Thyroid gland (tissue), 4 donors: Measurements from ENCODE around the gene JUP.

Experiments
- POLR2A ChIP-seq, 2 donors: fragments of 450-650 bp; IDR thresholded peaks; one replicate each; pipeline ENCODE4 v1.6.1; 2017; ENCODE audit warnings: antibody characterized with exemption in 2 of 2, mild to moderate bottlenecking in 2 of 2, moderate library complexity in 1 of 2
- TF ChIP-seq, protein P1 (sequence below), 6 experiments: fragments of 200-600 bp in 3 of 6; fragments of 450-650 bp in 3 of 6; sonication (generic) in 3 of 6; IDR thresholded peaks; one replicate each; pipeline ENCODE4 v1.5.1; 2016 to 2019; ENCODE audit warnings: antibody characterized with exemption in 6 of 6, mild to moderate bottlenecking in 2 of 6, inconsistent platforms in 1 of 6, moderate library complexity in 1 of 6

DNA sequence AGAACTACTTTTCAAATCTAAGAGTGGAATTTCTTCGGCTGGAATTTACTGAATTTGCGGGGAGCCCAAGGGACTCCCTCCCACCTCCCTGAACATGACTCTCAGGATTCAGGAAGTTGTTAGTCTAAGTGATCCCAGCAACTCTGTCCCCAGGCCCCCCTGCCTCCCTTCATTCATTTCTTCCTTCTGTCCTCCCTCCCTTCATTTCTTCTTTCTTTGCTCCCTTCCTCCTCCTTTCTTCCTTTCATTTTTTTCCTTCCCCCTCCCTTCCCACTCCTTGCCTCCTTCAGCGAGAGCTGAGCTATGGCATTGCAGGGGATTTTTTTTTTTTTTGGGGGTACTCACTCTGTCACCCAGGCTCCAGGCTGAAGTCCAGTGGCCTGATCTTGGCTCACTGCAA lies 10.9 kb upstream of the JUP start:
- TF ChIP-seq, protein P1, sequence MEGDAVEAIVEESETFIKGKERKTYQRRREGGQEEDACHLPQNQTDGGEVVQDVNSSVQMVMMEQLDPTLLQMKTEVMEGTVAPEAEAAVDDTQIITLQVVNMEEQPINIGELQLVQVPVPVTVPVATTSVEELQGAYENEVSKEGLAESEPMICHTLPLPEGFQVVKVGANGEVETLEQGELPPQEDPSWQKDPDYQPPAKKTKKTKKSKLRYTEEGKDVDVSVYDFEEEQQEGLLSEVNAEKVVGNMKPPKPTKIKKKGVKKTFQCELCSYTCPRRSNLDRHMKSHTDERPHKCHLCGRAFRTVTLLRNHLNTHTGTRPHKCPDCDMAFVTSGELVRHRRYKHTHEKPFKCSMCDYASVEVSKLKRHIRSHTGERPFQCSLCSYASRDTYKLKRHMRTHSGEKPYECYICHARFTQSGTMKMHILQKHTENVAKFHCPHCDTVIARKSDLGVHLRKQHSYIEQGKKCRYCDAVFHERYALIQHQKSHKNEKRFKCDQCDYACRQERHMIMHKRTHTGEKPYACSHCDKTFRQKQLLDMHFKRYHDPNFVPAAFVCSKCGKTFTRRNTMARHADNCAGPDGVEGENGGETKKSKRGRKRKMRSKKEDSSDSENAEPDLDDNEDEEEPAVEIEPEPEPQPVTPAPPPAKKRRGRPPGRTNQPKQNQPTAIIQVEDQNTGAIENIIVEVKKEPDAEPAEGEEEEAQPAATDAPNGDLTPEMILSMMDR (IDR thresholded peaks at IDR 0.05), result no peak
- TF ChIP-seq POLR2A (IDR thresholded peaks at IDR 0.05), result no peak
